ENCODE measurements around the gene ENTPD8. TPM values are rescaled to one million over a fixed set of nuclear protein-coding genes. Genes with fewer than 3 reads are reported as not detected.
A peak's percentile ranks its signal among the peaks of the same experiment; 100 is the strongest.

Gene ENTPD8
- total and polyA plus RNA-seq, 10 of the 15 experiments (the other 5 are each of a cell fraction or from before 2014, with no cell fraction given): not detected

GRCh38 chr9:137422604-137423513, 18.3 kb downstream of the ENTPD8 start, which contains the start of the genes EXD3 and NOXA1 (continued):
- TF ChIP-seq IKZF2 (IDR thresholded peaks at IDR 0.05) (0 out of 4 replicates have a peak, but pooled peaks of 1 of the 2 experiments have one; percentile 23), PRDM15 (CRISPR knock-in tag; IDR thresholded peaks at IDR 0.05) (no peak), CHD1 (IDR thresholded peaks at IDR 0.05; ENCODE audit: low read depth, low read length) (no peak), SIX5 (IDR thresholded peaks at IDR 0.05; ENCODE audit: low read depth, low read length, severe bottlenecking) (peak; percentile 68), RB1 (IDR thresholded peaks at IDR 0.05; ENCODE audit: borderline replicate concordance) (peak; percentile 96; the same call in 1 of the 2 replicates), MTA3 (IDR thresholded peaks at IDR 0.05; ENCODE audit: borderline replicate concordance, low read length) (no peak), CUX1 (IDR thresholded peaks at IDR 0.05; ENCODE audit: insufficient replicate concordance, low read depth, low read length) (no peak), ASH2L (IDR thresholded peaks at IDR 0.05; ENCODE audit: borderline replicate concordance, low read depth) (peak; percentile 77; the same call in 1 of the 2 replicates), RAD21 (IDR thresholded peaks at IDR 0.05; ENCODE audit: insufficient read depth, low read depth, low read length) (peak; percentile 45), HDGF (IDR thresholded peaks at IDR 0.05) (no peak), ZBTB4 (CRISPR knock-in tag; IDR thresholded peaks at IDR 0.05) (no peak), BMI1 (IDR thresholded peaks at IDR 0.05; ENCODE audit: borderline replicate concordance) (no peak), CTCF (IDR thresholded peaks at IDR 0.05 in 2 of 3, conservative IDR thresholded peaks at IDR 0.05 in 1 of 3; ENCODE audit: control insufficient read depth in 2 of 3, extremely low read depth in 1 of 3, insufficient read depth in 1 of 3, low read depth in 3 of 3, low read length in 3 of 3) (peak; percentile 64 to 82 (median 73); a peak in 5 of 6 replicates)
